Measurements from ENCODE around the gene AGXT.

AGXT gene

GRCh38 chr2:240872317-240873097 is 3.9 kb downstream of the AGXT start:
- Histone ChIP-seq H3K4me1 (ENCODE audit: control insufficient read depth, insufficient read depth, low read length, unreplicated experiment) (no peaks in the 10 kb centered on the region), H3K4me3 (ENCODE audit: low read depth, low read length) (no peak overlapping the region), H3K27ac (ENCODE audit: low read depth, low read length) (no peak overlapping the region), H3K36me3 (ENCODE audit: insufficient read depth, low read length) (no peaks in the 10 kb centered on the region), H2AFZ (ENCODE audit: low read length, unreplicated experiment) (no peak overlapping the region), H3K79me2 (ENCODE audit: control insufficient read depth, insufficient read depth, low read length, unreplicated experiment) (no peaks in the 10 kb centered on the region), H3K27me3 (ENCODE audit: insufficient read depth, low read length) (no peaks in the 10 kb centered on the region)

- Histone ChIP-seq H2AFZ (ENCODE audit: low read length, unreplicated experiment) (no peak overlapping the region), H3K36me3 (ENCODE audit: insufficient read depth, low read length) (no peaks in the 10 kb centered on the region), H3K4me1 (ENCODE audit: control insufficient read depth, insufficient read depth, low read length, unreplicated experiment) (no peaks in the 10 kb centered on the region), H3K79me2 (ENCODE audit: control insufficient read depth, insufficient read depth, low read length, unreplicated experiment) (no peaks in the 10 kb centered on the region), H3K27ac (ENCODE audit: low read depth, low read length) (no peak overlapping the region), H3K27me3 (ENCODE audit: insufficient read depth, low read length) (no peaks in the 10 kb centered on the region), H3K4me3 (ENCODE audit: low read depth, low read length) (no peak overlapping the region)
Observed at GRCh38 chr2:240873098-240873788, 4.6 kb downstream of the AGXT start.

- Histone ChIP-seq H2AFZ (ENCODE audit: low read length, unreplicated experiment) (no peak overlapping the region), H3K79me2 (ENCODE audit: control insufficient read depth, insufficient read depth, low read length, unreplicated experiment) (no peaks in the 10 kb centered on the region), H3K4me1 (ENCODE audit: control insufficient read depth, insufficient read depth, low read length, unreplicated experiment) (no peaks in the 10 kb centered on the region), H3K27ac (ENCODE audit: low read depth, low read length) (no peak overlapping the region), H3K4me3 (ENCODE audit: low read depth, low read length) (no peak overlapping the region), H3K27me3 (ENCODE audit: insufficient read depth, low read length) (no peaks in the 10 kb centered on the region), H3K36me3 (ENCODE audit: insufficient read depth, low read length) (no peaks in the 10 kb centered on the region)
Observed at GRCh38 chr2:240873805-240874714, 5.4 kb downstream of the AGXT start.

- H3K27ac ChIP-seq (ENCODE audit: low read depth, low read length), result no peak overlapping the region
- H2AFZ ChIP-seq (ENCODE audit: low read length, unreplicated experiment), result no peak overlapping the region
- H3K36me3 ChIP-seq (ENCODE audit: insufficient read depth, low read length), result no peaks in the 10 kb centered on the region
- no peaks in the 10 kb centered on the region for H3K27me3 ChIP-seq (ENCODE audit: insufficient read depth, low read length)
- H3K4me1 ChIP-seq (ENCODE audit: control insufficient read depth, insufficient read depth, low read length, unreplicated experiment), result no peaks in the 10 kb centered on the region
- no peaks in the 10 kb centered on the region for H3K79me2 ChIP-seq (ENCODE audit: control insufficient read depth, insufficient read depth, low read length, unreplicated experiment)
- H3K4me3 ChIP-seq (ENCODE audit: low read depth, low read length), result no peak overlapping the region
Observed at GRCh38 chr2:240874715-240875227, 6.1 kb downstream of the AGXT start.

- Histone ChIP-seq H3K4me3 (ENCODE audit: low read depth, low read length) (no peak overlapping the region), H3K79me2 (ENCODE audit: control insufficient read depth, insufficient read depth, low read length, unreplicated experiment) (no peaks in the 10 kb centered on the region), H3K4me1 (ENCODE audit: control insufficient read depth, insufficient read depth, low read length, unreplicated experiment) (no peaks in the 10 kb centered on the region), H3K36me3 (ENCODE audit: insufficient read depth, low read length) (no peaks in the 10 kb centered on the region), H3K27me3 (ENCODE audit: insufficient read depth, low read length) (no peaks in the 10 kb centered on the region), H2AFZ (ENCODE audit: low read length, unreplicated experiment) (no peak overlapping the region), H3K27ac (ENCODE audit: low read depth, low read length) (no peak overlapping the region)
Observed at GRCh38 chr2:240875228-240876034, 6.8 kb downstream of the AGXT start.

- Histone ChIP-seq H3K36me3 (ENCODE audit: insufficient read depth, low read length) (no peaks in the 10 kb centered on the region), H3K4me3 (ENCODE audit: low read depth, low read length) (no peak overlapping the region), H3K4me1 (ENCODE audit: control insufficient read depth, insufficient read depth, low read length, unreplicated experiment) (no peaks in the 10 kb centered on the region), H3K27me3 (ENCODE audit: insufficient read depth, low read length) (peaks cover 2% of the 10 kb centered on the region; the same call in 1 of the 2 replicates), H2AFZ (ENCODE audit: low read length, unreplicated experiment) (no peak overlapping the region), H3K79me2 (ENCODE audit: control insufficient read depth, insufficient read depth, low read length, unreplicated experiment) (no peaks in the 10 kb centered on the region), H3K27ac (ENCODE audit: low read depth, low read length) (no peak overlapping the region)
Observed at GRCh38 chr2:240876035-240876474, 7.4 kb downstream of the AGXT start.

- no peak overlapping the region for H2AFZ ChIP-seq (ENCODE audit: low read length, unreplicated experiment)
- no peaks in the 10 kb centered on the region for H3K79me2 ChIP-seq (ENCODE audit: control insufficient read depth, insufficient read depth, low read length, unreplicated experiment)
- H3K4me3 ChIP-seq (ENCODE audit: low read depth, low read length), result no peak overlapping the region
- H3K27ac ChIP-seq (ENCODE audit: low read depth, low read length), result no peak overlapping the region
- H3K36me3 ChIP-seq (ENCODE audit: insufficient read depth, low read length), result no peaks in the 10 kb centered on the region
- H3K4me1 ChIP-seq (ENCODE audit: control insufficient read depth, insufficient read depth, low read length, unreplicated experiment), result no peaks in the 10 kb centered on the region
- peaks cover 5% of the 10 kb centered on the region; the same call in 1 of the 2 replicates for H3K27me3 ChIP-seq (ENCODE audit: insufficient read depth, low read length)
Observed at GRCh38 chr2:240876475-240877251, 8.0 kb downstream of the AGXT start.

- Histone ChIP-seq H3K79me2 (ENCODE audit: control insufficient read depth, insufficient read depth, low read length, unreplicated experiment) (no peaks in the 10 kb centered on the region), H3K36me3 (ENCODE audit: insufficient read depth, low read length) (no peaks in the 10 kb centered on the region), H3K4me1 (ENCODE audit: control insufficient read depth, insufficient read depth, low read length, unreplicated experiment) (no peaks in the 10 kb centered on the region), H3K27ac (ENCODE audit: low read depth, low read length) (no peak overlapping the region), H3K27me3 (ENCODE audit: insufficient read depth, low read length) (peaks cover 5% of the 10 kb centered on the region; the same call in 1 of the 2 replicates), H3K4me3 (ENCODE audit: low read depth, low read length) (no peak overlapping the region), H2AFZ (ENCODE audit: low read length, unreplicated experiment) (no peak overlapping the region)
Observed at GRCh38 chr2:240877460-240878340, 9.1 kb downstream of the AGXT start.
